Esophagus mucosa (tissue), 1 donor: ENCODE measurements around the gene MOCOS. TPM values are rescaled to one million over a fixed set of nuclear protein-coding genes. Genes with fewer than 3 reads are reported as not detected.

Experiments used
- ATAC-seq: fragments of 200-7000 bp; cut with Tn5 transposase; one replicate; pipeline ENCODE4 v1.9.1; 2020
- total RNA-seq: library from RNA; stranded (reverse); gene quantifications from one replicate; pipeline ENCODE4 v1.2.4, GENCODE V29; 2023
- donor health status: DM: yes; HTN: yes; CAD: no.

The MOCOS gene
- total RNA-seq, 1 donor from 2014 or later = 16.0 TPM

- ATAC-seq = peak; percentile 18
Observed at GRCh38 chr18:36179562-36180355, 7.5 kb upstream of the MOCOS start.

- ATAC-seq = no peak
Observed at GRCh38 chr18:36181441-36181840, 5.9 kb upstream of the MOCOS start.

GRCh38 chr18:36181898-36182506 lies 5.3 kb upstream of the MOCOS start:
- no peak for ATAC-seq

- ATAC-seq = no peak
Observed at GRCh38 chr18:36183033-36183432, 4.3 kb upstream of the MOCOS start.

GRCh38 chr18:36183987-36184386 lies 3.3 kb upstream of the MOCOS start:
- no peak for ATAC-seq

- no peak for ATAC-seq
Observed at GRCh38 chr18:36185157-36185556, 2.1 kb upstream of the MOCOS start.

- ATAC-seq = no peak
Observed at GRCh38 chr18:36185901-36186460, 1.3 kb upstream of the MOCOS start.

- ATAC-seq = peak; percentile 52
Observed at GRCh38 chr18:36186461-36187192, 670 bp upstream of the MOCOS start.

GRCh38 chr18:36187826-36188721 lies 777 bp downstream of the MOCOS start:
- ATAC-seq = peak; percentile 81

- peak; percentile 33 for ATAC-seq
Observed at GRCh38 chr18:36188916-36189315, 1.6 kb downstream of the MOCOS start.

GRCh38 chr18:36189486-36189885 lies 2.2 kb downstream of the MOCOS start:
- ATAC-seq = no peak

GRCh38 chr18:36191286-36191685 lies 4.0 kb downstream of the MOCOS start:
- ATAC-seq = no peak

GRCh38 chr18:36191711-36192110 lies 4.4 kb downstream of the MOCOS start:
- ATAC-seq = no peak

- no peak for ATAC-seq
Observed at GRCh38 chr18:36194600-36195315, 7.5 kb downstream of the MOCOS start.

- ATAC-seq = no peak
Observed at GRCh38 chr18:36195427-36196122, 8.3 kb downstream of the MOCOS start.

GRCh38 chr18:36196238-36196995 lies 9.1 kb downstream of the MOCOS start:
- ATAC-seq = no peak

GRCh38 chr18:36197511-36198166 lies 10.3 kb downstream of the MOCOS start:
- no peak for ATAC-seq

GRCh38 chr18:36199691-36200295 lies 12.5 kb downstream of the MOCOS start:
- ATAC-seq = peak; percentile 9

GRCh38 chr18:36200354-36200771 lies 13.1 kb downstream of the MOCOS start:
- no peak for ATAC-seq
